HG03521 (cell line): Measurements from ENCODE around the gene PCSK1N.

Source experiments
- ATAC-seq: cut with Tn5 transposase; IDR thresholded peaks from one replicate; pipeline ENCODE4 v1.9.1; 2021; ENCODE audit warnings: mild to moderate bottlenecking, moderate library complexity; ENCODE audit not compliant: unreplicated experiment

The PCSK1N gene

GRCh38 chrX:48791063-48791820, 44.2 kb downstream of the PCSK1N start:
- no peak for ATAC-seq

GRCh38 chrX:48790477-48790876, 44.9 kb downstream of the PCSK1N start:
- no peak for ATAC-seq

GRCh38 chrX:48789366-48790220, 45.8 kb downstream of the PCSK1N start:
- no peak for ATAC-seq

GRCh38 chrX:48787505-48788443, 47.6 kb downstream of the PCSK1N start:
- ATAC-seq, result no peak

GRCh38 chrX:48786825-48787504, 48.4 kb downstream of the PCSK1N start:
- ATAC-seq, result no peak

GRCh38 chrX:48786341-48786800, 49.0 kb downstream of the PCSK1N start, which contains the start of gene GATA1:
Gene GATA1 (plus strand): TSS chrX:48786590. CDS start chrX:48791110, 4,520 bp downstream.
- ATAC-seq, result no peak

GRCh38 chrX:48785540-48786214, 49.7 kb downstream of the PCSK1N start:
- ATAC-seq, result no peak

- no peak for ATAC-seq
These were observed 50.2 kb downstream of the PCSK1N start for GRCh38 chrX:48785186-48785539.

- ATAC-seq, result no peak
These were observed 50.7 kb downstream of the PCSK1N start for GRCh38 chrX:48784726-48785125.

- ATAC-seq, result no peak
These were observed 52.6 kb downstream of the PCSK1N start for GRCh38 chrX:48782795-48783194.

- no peak for ATAC-seq
These were observed 53.2 kb downstream of the PCSK1N start for GRCh38 chrX:48782216-48782615.

GRCh38 chrX:48781705-48782104, 53.7 kb downstream of the PCSK1N start:
- ATAC-seq, result no peak
